Measurements from ENCODE around the gene SMARCAL1. TPM values are rescaled to one million over a fixed set of nuclear protein-coding genes. Genes with fewer than 3 reads are reported as not detected.
A peak's percentile ranks its signal among the peaks of the same experiment; 100 is the strongest.
"Not testable (repeated sequence)": the region's sequence is repeated elsewhere in the genome, so short reads cannot be mapped to it uniquely, and the experiment has no call there.

The SMARCAL1 gene
- 10 to 100 TPM in 1 of 2 donors, 1 to 10 TPM in 1; 8.4 to 12.0 TPM for total RNA-seq
- long read RNA-seq, partial matches to known transcripts: 2 of 14 reads
- long read RNA-seq, other reads (novel, unspliced or antisense): 6 of 14 reads

DNA sequence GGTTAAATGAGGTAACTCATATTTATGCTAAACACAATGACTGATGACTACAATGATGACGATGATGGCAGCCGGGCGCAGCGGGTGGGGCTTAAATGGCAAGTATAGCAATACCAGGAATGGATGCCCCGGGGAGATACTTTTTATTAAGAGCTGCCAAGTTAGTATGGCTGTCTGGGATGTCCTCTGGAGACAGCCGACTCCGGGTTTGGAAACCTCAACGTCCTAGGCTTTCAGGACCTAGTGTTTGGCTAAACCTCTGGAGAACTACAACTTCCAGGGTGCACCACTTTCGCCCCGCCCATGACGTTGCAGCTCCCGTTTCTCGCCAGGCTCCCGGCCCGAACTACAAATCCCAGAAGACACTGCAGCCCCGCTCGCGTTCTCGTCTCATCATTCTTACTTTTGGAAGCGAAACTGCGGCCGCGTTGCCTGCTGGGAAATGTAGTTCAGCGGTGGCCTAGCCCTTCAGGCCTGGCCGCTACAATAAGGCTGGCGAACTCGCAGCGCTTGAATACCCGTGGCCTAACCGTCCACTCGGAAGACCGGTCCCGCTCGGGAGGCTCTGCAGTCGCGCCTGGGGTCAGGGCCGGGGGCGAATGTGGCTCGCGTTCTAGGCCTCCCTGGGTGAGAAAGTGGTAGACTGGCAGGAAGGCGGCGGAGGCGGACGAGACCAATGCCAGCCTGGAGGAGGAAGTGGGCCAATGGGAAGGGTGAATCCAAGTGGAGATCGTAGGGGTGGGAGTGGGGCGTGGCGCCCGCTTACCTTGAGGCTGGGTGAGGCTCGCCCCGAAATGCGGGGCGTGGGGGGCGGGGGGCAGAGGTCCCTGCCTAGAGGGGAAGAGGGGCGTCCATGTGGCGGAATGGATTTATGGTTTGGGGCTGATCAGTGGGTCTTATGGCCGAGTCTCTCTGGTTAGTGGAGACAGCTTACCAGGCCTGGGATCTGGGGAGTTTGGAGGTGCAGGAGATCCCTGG lies at the start of gene SMARCAL1:
Gene SMARCAL1, plus strand, starts transcription at position 463 of the 978 bp plus-strand sequence. CDS start 2,221 bp downstream, outside the sequence.
- DNase-seq (peak; percentile 99), ATAC-seq (peak; percentile 96 to 97)
- intact Hi-C loops (cut with DNase I): no loop called here

DNA sequence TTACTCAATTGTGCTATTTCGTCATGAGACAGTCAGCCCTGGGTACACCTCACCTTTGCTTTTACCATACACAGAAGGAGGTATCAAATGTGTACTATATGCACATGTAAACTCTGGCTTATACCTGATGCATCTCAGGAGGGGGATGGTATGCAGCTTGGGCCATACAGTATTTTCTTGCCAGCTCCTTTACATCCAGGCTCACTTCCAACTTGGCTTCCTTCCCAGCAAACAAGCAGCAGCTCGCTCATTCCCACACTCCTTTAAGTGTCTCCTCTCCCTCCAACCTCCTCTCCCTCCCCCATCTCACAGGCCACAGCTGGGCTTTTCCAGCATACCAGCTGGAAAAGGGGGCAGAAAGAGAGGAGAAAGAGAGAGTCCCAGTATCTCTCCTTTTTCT lies 49.6 kb upstream of the SMARCAL1 start:
- DNase-seq: no peak

DNA sequence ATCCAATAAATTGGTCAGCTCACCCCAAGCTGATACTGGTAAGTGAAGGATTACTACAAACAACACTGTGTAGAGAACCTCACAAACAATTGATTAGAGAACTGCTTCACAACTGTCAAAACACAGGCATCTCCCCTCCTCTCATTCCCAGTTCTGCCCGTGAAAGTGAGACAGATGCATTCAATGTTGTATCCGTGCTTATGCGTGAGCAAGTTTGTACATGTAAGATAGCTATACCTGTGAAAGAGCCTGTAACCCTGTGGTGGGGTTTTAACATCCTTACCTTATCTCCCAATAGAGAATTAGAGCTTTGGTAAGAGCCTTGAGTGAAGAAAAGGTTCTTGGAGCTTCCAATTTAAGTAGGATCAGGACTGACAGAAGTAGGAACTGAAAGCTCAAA lies 49.1 kb upstream of the SMARCAL1 start:
- intact Hi-C loops (cut with DNase I): no loop called here
- no peak for DNase-seq
- ATAC-seq: no peak

More for the DNA sequence above, 49.6 kb upstream of the SMARCAL1 start:
- intact Hi-C loops (cut with DNase I): no loop called here
- ATAC-seq: no peak

DNA sequence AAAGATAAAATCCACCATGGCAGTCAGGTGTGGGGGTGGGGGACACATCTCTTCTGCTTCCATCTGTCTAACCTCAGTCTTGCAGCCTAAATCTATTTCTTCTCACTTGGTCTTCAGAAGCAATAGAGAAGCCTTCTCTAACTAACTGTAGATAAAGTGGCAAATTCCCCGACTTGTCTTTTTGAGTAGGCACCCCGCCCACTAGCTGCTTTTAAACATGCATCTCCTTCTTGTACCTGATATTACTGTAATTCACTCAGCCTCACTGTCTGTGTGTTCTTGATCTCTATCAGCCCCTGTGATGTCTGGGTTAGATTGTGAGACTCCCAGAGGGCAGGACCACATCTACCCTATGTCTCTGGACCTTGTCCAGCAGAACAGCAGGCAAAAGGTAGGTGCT lies 46.8 kb upstream of the SMARCAL1 start:
- ATAC-seq (no peak), DNase-seq (no peak)
- intact Hi-C loops (cut with DNase I): no loop called here

DNA sequence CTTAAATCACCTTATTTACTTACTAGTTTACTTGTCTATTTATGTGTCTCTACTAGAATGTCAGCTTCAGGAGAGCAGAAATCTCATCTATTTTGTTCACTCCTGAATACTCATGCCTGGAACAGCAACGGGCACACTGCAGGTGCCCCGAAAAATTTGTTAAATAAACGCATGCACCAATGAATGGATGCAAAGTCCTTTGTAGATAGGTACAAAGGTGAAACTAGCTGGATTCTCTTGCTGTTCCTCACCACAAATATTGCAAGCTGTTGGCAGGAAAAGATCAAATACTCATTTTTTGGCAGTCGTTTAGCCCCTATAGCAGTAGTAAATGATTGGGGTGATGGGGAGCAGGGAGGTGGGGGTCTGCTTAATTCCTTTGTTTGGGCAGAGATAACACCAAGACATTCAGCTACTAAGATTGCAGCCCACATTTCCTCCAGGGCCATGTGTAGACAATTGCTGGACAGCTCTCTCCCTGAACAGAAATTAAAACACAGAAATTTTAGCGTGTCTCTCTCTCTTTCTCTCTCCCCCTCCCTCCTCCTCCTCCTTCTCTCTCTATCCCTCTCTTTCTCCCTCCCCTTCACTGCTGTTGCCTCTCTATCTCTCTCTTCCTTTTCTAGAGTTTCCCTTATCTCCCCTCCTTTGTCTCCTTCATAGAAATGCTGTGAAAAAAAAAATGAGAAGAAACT lies 45.4 kb upstream of the SMARCAL1 start:
- no peak for DNase-seq
- no peak for ATAC-seq
- intact Hi-C loops (cut with DNase I): no loop called here

DNA sequence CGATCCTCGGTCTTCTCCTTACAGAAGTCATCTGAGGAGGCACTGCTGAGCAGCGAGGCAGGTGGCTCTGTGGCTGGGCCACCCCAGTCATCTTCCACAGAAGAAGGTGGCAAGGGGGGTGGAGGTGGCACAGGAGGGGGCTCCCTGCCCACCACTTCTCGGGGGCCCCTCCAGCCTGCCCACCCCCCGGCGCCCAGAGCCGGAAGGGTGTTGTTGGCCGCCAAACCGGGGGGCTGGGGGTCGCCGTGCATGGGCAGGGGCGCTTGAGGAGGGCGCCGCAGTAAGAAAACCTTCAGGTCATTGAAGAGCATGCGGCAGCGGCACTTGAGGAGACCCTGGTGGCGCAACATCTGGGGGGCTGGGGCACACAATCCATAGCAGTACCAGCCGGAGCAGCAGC lies 42.5 kb upstream of the SMARCAL1 start:
- intact Hi-C loops (cut with DNase I): no loop called here
- no peak for DNase-seq
- no peak for ATAC-seq

DNA sequence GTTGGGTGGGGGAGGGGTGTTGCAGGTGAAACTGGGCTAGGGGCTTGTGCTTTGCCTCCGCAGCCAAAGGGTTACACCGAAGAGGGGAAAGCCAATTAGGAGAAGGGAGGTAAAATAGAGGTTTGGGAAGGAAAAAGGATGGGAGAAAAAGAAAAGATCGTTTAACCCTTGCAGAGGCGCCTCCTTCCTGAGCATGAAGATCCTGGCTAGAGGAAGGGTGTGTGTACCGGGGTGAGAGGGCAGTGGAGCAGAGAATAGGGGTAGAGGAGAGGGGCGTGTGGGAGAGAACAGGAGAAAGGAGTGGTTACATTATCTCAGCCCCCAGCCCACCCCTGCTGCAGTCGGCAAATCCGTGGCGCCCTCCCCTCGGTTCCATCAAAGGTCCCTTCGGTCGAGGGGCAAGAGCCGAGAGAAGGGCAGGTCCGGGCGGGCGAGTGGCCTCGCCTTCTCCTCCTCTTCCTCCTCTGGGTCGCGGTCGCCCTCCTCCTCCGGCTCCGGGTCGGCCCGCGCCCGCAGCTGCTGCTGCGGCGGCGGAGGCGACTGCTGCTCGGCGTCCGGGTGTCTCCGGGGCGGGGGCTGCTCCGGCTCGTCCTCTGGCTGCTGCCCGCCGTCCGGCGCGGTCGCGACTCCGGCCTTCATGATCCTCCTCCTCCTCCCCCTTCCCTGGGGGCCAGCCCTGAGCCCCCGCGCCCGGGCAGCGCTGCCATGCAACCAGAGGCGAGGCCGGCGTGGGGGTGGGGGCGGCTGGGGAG lies 41.1 kb upstream of the SMARCAL1 start:
- DNase-seq (no peak), ATAC-seq (peak in 1 of 2 donors; percentile 22)
- intact Hi-C loops (cut with DNase I): no loop called here

DNA sequence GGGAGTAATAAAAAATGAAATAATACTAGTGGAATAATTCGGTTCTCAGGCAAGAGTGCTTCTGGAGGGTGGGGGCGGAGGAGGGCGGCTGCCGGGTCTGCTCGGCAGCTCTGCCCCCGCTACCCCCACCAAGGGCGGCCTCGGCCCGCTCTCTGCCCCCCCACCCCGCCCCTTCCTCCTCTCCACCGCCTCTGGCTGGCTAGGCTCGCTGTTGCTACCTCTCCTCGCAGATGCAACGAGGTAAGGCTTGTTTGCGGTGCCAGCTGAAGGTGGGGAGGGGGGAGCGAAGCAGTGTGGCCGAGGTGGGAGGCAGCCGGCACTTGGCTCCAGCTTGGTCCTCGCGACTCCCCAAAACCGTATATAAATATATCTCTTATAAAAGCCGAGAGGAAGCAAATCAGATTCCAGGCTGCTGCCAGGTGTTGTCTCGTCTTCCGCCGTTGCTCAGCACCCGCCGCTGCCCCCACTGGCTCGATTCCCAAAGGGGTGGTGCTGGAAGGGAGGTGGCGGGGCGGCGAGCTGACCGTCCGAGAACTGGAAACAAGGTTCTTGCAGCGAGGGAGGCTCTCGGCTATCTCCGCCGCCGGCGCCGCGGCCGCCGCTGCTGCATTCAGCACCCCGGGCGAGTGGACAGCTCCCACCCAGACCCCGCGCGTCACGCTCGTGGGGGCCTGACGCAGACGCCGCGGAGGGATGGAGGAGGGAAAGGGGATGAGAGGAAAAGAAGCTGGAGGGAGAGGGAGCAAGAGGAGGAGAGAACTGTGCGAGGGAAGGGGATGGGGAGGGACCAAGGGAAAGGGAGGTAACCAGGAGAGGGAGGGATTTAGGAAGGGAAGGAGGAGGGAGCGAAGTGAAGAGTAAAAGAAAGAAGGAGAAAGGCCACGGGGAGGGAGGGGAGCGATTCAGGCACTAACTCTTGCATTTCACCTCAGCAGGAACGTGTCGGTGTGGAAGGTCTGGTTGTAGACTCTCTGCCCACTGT lies 40.3 kb upstream of the SMARCAL1 start, which contains the start of gene MARCHF4:
Gene MARCHF4, minus strand, starts transcription at position 763 of the 982 bp plus-strand sequence. CDS start 2,223 bp downstream, outside the sequence.
- intact Hi-C loops (cut with DNase I): no loop called here
- ATAC-seq (peak; percentile 91 to 94), DNase-seq (peak; percentile 73)

DNA sequence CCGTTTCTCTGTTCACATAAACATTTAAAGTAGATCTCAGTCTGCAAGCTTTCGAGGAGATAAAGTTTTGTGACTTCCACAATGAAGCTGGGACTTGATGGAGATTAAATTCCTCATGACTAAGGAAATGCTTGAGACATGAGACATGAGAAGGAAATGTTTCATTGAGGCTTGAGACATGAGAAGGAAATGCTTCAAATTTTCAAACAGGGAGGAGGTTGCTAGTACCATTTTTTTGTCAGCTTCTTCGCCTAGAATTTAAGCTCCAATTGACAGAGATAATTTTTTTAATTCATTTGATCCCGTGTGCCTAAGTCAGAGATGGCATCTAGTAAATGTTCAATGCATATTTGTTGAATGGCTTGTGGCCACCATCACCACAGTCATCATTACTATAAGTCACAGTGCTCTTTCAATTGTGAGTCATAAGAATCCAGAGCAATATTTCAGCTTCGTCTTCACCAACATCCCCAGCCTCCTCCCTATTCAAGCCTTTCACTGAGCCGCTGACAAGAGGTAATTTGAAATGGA lies 39.5 kb upstream of the SMARCAL1 start:
- DNase-seq (no peak), ATAC-seq (no peak)
- intact Hi-C loops (cut with DNase I): no loop called here

DNA sequence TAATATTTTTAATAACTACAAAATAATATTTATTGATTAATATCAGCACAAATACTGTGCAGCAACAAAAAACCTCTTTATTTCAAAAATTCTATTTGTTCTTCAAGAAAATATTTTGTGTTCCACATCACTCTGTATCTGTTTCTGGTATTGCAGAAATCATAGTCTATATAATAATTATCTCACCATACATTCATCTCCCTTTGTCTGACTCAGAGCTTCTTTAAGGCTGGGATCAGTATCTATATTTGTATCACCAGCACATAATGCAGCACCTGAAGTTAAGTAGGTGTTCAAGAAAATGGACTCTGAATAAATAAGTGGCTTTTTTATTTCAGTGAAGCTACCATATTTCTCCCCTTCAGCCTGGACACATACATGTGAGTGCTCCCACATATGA lies 38.4 kb upstream of the SMARCAL1 start:
- intact Hi-C loops (cut with DNase I): no loop called here
- DNase-seq: no peak
- no peak for ATAC-seq

DNA sequence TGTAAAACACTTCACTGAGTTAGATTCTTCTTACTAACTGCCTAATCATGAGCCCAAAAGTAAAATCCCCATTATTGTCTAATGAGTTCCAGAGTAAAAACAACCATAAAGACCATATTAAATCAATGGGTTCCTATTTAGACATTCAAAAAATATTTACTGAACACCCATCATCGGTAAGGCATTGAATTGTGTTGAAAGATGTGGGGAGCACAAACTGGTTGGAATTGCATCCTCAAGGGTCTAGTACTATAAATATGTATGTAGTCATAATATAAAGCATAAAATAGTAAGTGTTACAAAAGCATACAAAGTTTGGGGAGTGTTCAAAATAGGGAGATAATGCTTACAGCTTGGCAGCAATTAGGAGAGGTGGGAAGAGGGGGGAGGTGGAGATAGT lies 37.0 kb upstream of the SMARCAL1 start:
- intact Hi-C loops (cut with DNase I): no loop called here
- ATAC-seq: no peak
- DNase-seq: no peak

DNA sequence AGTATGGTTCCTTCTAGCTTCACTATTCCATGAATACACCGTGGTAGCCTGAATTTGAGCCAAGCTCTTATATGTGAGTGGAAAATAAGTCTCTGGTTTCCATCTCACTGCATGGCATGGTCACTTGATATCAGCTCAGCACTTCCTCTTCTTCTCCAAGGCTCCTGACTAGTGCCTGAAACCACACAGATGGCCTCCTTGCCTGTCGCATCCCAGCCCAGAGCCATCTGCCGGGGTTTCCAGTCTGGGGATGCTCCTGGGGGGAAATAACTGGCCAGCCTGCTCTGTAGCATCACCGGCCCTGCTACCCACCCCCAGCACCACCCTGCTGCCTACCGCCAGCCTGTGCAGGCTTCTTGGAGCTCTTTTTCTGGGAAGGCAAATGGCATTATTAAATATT lies 32.3 kb upstream of the SMARCAL1 start:
- no peak for ATAC-seq
- no peak for DNase-seq
- intact Hi-C loops (cut with DNase I): no loop called here

DNA sequence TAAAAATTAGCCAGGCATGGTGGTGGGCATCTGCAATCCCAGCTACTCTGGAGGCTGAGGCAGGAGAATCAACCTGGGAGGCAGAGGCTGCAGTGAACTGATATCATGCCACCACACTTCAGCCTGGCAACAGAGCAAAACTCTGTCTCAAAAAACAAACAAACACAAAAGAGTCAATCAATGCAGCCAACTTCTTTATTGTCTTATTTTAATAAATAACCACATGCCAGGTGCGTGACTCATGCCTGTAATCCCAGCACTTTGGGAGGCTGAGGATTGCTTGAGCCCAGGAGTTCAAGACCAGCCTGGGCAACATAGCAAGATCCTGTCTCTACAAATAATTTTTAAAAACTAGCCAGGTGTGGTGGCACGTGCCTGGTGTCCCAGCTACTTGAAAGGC lies 27.9 kb upstream of the SMARCAL1 start:
- ATAC-seq; DNase-seq; intact Hi-C loops (cut with DNase I): not testable (repeated sequence)

DNA sequence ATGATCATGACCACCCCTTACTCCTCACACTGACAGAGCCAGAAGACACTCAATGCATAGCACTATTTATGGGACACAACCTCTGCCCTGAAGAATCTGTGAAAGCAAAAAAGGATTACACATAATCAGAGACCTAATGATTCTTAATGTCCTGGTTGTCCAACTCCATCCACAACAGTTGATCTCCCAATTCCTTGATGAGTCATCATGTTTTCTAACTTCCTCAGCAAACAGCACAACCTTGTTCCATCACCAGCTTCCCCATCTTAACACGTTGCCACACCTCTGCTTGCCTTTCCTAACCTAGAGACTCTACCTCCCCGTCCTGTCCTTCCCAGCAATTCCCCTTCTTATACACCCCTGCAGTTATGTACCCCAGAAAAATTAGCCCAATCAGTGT lies 26.8 kb upstream of the SMARCAL1 start:
- intact Hi-C loops (cut with DNase I): no loop called here
- ATAC-seq (no peak), DNase-seq (no peak)

DNA sequence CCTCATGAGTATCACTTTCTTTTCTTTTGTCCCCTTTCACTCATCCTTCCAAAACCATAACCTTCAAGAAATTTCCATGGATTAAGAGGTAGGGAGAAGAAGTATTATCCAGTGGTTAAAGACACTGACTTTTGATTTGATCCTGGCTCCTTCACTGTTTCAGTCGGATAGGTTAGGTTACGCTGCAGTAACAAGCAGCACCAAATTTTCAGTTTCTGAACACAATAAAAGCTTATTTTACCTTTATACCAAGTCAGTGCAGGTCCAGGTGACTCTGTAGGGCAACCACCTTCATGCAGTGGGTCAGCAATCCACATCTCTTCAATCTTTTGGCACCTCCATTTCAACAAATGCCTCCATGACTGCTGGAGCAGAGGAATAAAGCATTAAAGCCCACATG lies 25.0 kb upstream of the SMARCAL1 start:
- ATAC-seq (no peak), DNase-seq (no peak)
- intact Hi-C loops (cut with DNase I): no loop called here

DNA sequence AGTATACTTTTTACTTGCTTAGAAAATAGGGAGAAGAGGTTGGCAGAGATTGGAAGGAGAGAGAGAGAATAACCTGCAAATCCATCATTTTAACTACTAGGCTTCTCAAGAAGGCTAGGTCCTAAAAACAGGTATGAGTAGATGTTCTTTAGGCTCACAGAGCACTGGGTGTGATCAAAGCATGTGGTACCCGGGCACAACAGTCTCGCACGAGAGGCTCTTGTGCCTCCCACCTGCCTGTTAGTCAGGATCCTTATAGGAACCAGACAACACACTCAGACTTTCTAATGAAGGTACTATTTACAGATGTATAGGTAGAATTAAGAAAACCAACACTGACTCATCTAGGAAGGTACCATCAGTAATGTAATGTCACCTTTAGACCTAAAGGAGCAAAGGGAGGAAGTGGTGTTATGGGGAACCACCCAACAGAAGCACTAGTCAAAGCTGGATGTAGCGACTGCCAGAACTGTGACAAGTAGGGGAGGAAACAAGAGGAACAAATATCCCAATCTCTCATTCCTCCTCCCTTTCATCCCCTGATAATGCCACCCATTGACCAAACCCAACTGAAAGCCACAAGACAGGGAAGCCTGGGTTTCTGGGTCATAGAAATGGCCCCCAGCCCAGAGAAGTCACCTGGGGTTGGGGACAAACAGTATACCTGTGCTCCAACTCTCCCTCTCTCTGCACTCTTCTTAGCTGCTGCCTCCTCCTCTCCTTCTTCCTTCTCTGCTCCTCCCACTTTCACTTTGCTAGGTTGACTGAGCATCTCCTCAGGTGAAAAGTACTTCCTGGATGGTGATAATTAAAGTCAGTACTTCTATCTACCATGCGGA lies 24.0 kb upstream of the SMARCAL1 start:
- intact Hi-C loops (cut with DNase I): no loop called here
- no peak for ATAC-seq

DNA sequence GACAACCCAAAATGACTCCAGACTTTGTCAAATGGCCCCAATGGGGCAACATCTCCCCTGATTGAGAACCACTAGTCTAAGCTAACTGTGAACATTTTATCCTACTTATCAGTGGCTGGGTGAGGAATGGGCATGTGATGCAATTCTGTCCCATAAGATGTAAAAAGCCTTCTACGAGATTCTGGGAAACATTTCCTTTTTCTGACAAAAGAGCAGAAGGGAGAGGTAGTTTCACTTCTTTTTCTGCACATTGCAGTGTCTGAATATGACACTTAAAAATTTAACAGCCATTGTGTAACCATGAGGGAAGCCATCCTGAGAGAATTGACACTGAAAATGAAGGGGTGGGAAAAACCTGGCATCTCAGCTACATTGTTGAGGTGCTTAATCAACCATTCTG lies 22.7 kb upstream of the SMARCAL1 start:
- intact Hi-C loops (cut with DNase I): no loop called here

More for the DNA sequence above, 24.0 kb upstream of the SMARCAL1 start:
- DNase-seq: no peak

More for the DNA sequence above, 22.7 kb upstream of the SMARCAL1 start:
- ATAC-seq: no peak
- DNase-seq: no peak

Measured in left cardiac atrium (tissue), 4 donors.